ENCODE results near the gene KIF26B.

The KIF26B gene

GRCh38 chr1:245566134-245566533, 411.3 kb downstream of the KIF26B start:
- TF ChIP-seq ZNF8 (CRISPR knock-in tag; IDR thresholded peaks at IDR 0.05) (no peak), GLIS3 (CRISPR knock-in tag; IDR thresholded peaks at IDR 0.05) (no peak), TCF4 (CRISPR knock-in tag; IDR thresholded peaks at IDR 0.05; ENCODE audit: borderline replicate concordance) (no peak), ARNTL (CRISPR knock-in tag; IDR thresholded peaks at IDR 0.05; ENCODE audit: borderline replicate concordance, low read depth) (no peak), TSHZ2 (CRISPR knock-in tag; IDR thresholded peaks at IDR 0.05) (no peak), ZNF565 (CRISPR knock-in tag; conservative IDR thresholded peaks at IDR 0.05; ENCODE audit: low read depth) (no peak), POU6F1 (CRISPR knock-in tag; IDR thresholded peaks at IDR 0.05; ENCODE audit: borderline replicate concordance, low read depth) (no peak), TOX (CRISPR knock-in tag; IDR thresholded peaks at IDR 0.05; ENCODE audit: borderline replicate concordance) (no peak), SNAI2 (CRISPR knock-in tag; IDR thresholded peaks at IDR 0.05) (no peak), BACH2 (CRISPR knock-in tag; IDR thresholded peaks at IDR 0.05; ENCODE audit: borderline replicate concordance) (no peak)
- ATAC-seq = no peak

- ATAC-seq = peak; percentile 85
- no peak for TF ChIP-seq OSR1 (CRISPR knock-in tag; IDR thresholded peaks at IDR 0.05)
- TF ChIP-seq RARB (CRISPR knock-in tag; IDR thresholded peaks at IDR 0.05) = no peak; the same call in 1 of the 2 replicates
- no peak for TF ChIP-seq CREB5 (CRISPR knock-in tag; IDR thresholded peaks at IDR 0.05; ENCODE audit: low read depth)
- TF ChIP-seq TCF4 (CRISPR knock-in tag; IDR thresholded peaks at IDR 0.05; ENCODE audit: borderline replicate concordance) = peak; percentile 87
- TF ChIP-seq ARNTL (CRISPR knock-in tag; IDR thresholded peaks at IDR 0.05; ENCODE audit: borderline replicate concordance, low read depth) = no peak
- peak; percentile 63; the same call in 1 of the 2 replicates for TF ChIP-seq TOX (CRISPR knock-in tag; IDR thresholded peaks at IDR 0.05; ENCODE audit: borderline replicate concordance)
- TF ChIP-seq TSHZ2 (CRISPR knock-in tag; IDR thresholded peaks at IDR 0.05) = peak; percentile 95
- TF ChIP-seq ZNF565 (CRISPR knock-in tag; conservative IDR thresholded peaks at IDR 0.05; ENCODE audit: low read depth) = no peak
- TF ChIP-seq POU6F1 (CRISPR knock-in tag; IDR thresholded peaks at IDR 0.05; ENCODE audit: borderline replicate concordance, low read depth) = no peak
Measured at GRCh38 chr1:245566952-245567351, 412.2 kb downstream of the KIF26B start.

- ATAC-seq = peak; percentile 6; the same call in 1 of the 3 replicates
- no peak for TF ChIP-seq OSR1 (CRISPR knock-in tag; IDR thresholded peaks at IDR 0.05)
- TF ChIP-seq ZC3H10 (CRISPR knock-in tag; IDR thresholded peaks at IDR 0.05) = no peak
- peak; percentile 57; the same call in 1 of the 2 replicates for TF ChIP-seq TCF4 (CRISPR knock-in tag; IDR thresholded peaks at IDR 0.05; ENCODE audit: borderline replicate concordance)
- TF ChIP-seq RARB (CRISPR knock-in tag; IDR thresholded peaks at IDR 0.05) = no peak
- TF ChIP-seq TSHZ2 (CRISPR knock-in tag; IDR thresholded peaks at IDR 0.05) = 0 out of 2 replicates have a peak, but pooled peaks have one; percentile 23
- no peak for TF ChIP-seq BACH2 (CRISPR knock-in tag; IDR thresholded peaks at IDR 0.05; ENCODE audit: borderline replicate concordance)
- TF ChIP-seq ZFP30 (CRISPR knock-in tag; IDR thresholded peaks at IDR 0.05) = no peak
- TF ChIP-seq ESRRG (CRISPR knock-in tag; IDR thresholded peaks at IDR 0.05) = no peak
- no peak for TF ChIP-seq TOX (CRISPR knock-in tag; IDR thresholded peaks at IDR 0.05; ENCODE audit: borderline replicate concordance)
- no peak for TF ChIP-seq ZNF70 (CRISPR knock-in tag; IDR thresholded peaks at IDR 0.05)
Measured at GRCh38 chr1:245571815-245572294, 417.1 kb downstream of the KIF26B start.

Data from SK-N-SH treated with all-trans-retinoic acid at 6 μM for 48 hours (cell line).